DND-41 (cell line): ENCODE results near the gene PTPRN2.

ENCODE experiments used
- ATAC-seq: fragments of 200-7000 bp; cut with Tn5 transposase; 3 replicates; pipeline ENCODE4 v1.9.1; 2021; ENCODE audit warnings: low read depth; ENCODE audit not compliant: insufficient read depth
- DNase-seq: peaks from one replicate; pipeline ENCODE4 v3.0.0-alpha.2; 2020
- H2AFZ ChIP-seq: 2 replicates; pipeline ENCODE4 v1.6.0; 2012; ENCODE audit warnings: low read depth, low read length
- H3K27ac ChIP-seq: 2 replicates; pipeline ENCODE4 v1.5.1; 2012; ENCODE audit warnings: low read length, inconsistent platforms
- H3K27me3 ChIP-seq: fragments of 200-600 bp; sonication (generic); 2 replicates; pipeline ENCODE4 v1.6.0; 2012; ENCODE audit warnings: low read length, mild to moderate bottlenecking, inconsistent platforms; ENCODE audit not compliant: insufficient read depth, poor library complexity
- H3K36me3 ChIP-seq: 2 replicates; pipeline ENCODE4 v1.5.1; 2012; ENCODE audit warnings: low read length, inconsistent platforms; ENCODE audit not compliant: insufficient read depth
- H3K4me1 ChIP-seq: 2 replicates; pipeline ENCODE4 v1.5.1; 2012; ENCODE audit warnings: mild to moderate bottlenecking, low read length; ENCODE audit not compliant: insufficient read depth
- H3K4me2 ChIP-seq: 2 replicates; pipeline ENCODE4 v1.6.0; 2012; ENCODE audit warnings: mild to moderate bottlenecking, moderate library complexity, low read length, inconsistent platforms; ENCODE audit not compliant: insufficient read depth
- H3K4me3 ChIP-seq, 2 experiments: fragments of 200-600 bp in 1 of 2; shearing (Covaris generic) in 1 of 2; 2 replicates each; pipeline ENCODE4 v1.5.1; 2012 to 2016; ENCODE audit warnings: inconsistent platforms in 2 of 2, low read length in 2 of 2, mild to moderate bottlenecking in 2 of 2, low read depth in 1 of 2, moderate library complexity in 1 of 2
- H3K79me2 ChIP-seq: 2 replicates; pipeline ENCODE4 v1.6.0; 2012; ENCODE audit warnings: low read length, inconsistent platforms; ENCODE audit not compliant: insufficient read depth
- H3K9ac ChIP-seq: 2 replicates; pipeline ENCODE4 v1.6.0; 2012; ENCODE audit warnings: low read depth, mild to moderate bottlenecking, inconsistent platforms, low read length, moderate library complexity
- H3K9me3 ChIP-seq: 2 replicates; pipeline ENCODE4 v1.5.1; 2012; ENCODE audit warnings: low read length, moderate library complexity, mild to moderate bottlenecking, inconsistent platforms; ENCODE audit not compliant: insufficient read depth, severe bottlenecking
- H4K20me1 ChIP-seq: 2 replicates; pipeline ENCODE4 v1.6.0; 2012; ENCODE audit warnings: low read length; ENCODE audit not compliant: insufficient read depth
- CTCF ChIP-seq: IDR thresholded peaks from 2 replicates; pipeline ENCODE4 v1.5.1; 2012; ENCODE audit warnings: borderline replicate concordance, low read length, moderate library complexity, mild to moderate bottlenecking; ENCODE audit not compliant: poor library complexity, severe bottlenecking; ENCODE audit errors: extremely low read depth
- EZH2 ChIP-seq: IDR thresholded peaks from 3 replicates; pipeline ENCODE4 v1.6.1; 2012; ENCODE audit warnings: borderline replicate concordance, low read depth, mild to moderate bottlenecking, moderate library complexity, low read length, inconsistent platforms; ENCODE audit not compliant: severe bottlenecking

PTPRN2 gene

DNA sequence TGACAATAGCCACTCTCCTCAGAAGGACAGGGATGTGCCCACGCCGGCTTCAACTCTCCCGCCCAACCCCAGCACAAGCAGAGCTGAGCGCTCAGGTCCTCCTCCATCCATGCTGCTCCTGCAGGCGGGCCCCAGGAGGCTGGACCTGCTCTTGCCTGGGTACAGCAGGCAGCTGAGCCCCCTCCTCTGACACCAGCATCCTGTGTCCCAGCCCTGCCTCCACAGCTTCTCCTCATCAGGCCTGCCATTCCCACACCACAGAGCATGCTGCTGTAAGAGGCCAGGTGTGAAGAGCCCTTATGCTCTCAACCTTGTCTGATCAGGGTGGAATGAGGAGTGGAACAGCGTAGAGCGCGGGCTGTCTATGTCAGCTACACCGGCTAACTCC lies 302.2 kb downstream of the PTPRN2 start:
- H3K27me3 ChIP-seq = no peaks in the 10 kb centered on the region
- TF ChIP-seq EZH2 (no peak), CTCF (no peak)
- no peaks in the 10 kb centered on the region for H4K20me1 ChIP-seq
- no peak for ATAC-seq
- H3K36me3 ChIP-seq = no peaks in the 10 kb centered on the region
- no peak for DNase-seq
- no peak overlapping the region for H3K27ac ChIP-seq
- no peak overlapping the region for H3K9ac ChIP-seq
- no peak overlapping the region for H3K4me2 ChIP-seq
- no peak overlapping the region for H2AFZ ChIP-seq
- no peaks in the 10 kb centered on the region for H3K4me1 ChIP-seq
- H3K4me3 ChIP-seq = no peak overlapping the region
- no peaks in the 10 kb centered on the region for H3K79me2 ChIP-seq
- H3K9me3 ChIP-seq = peaks cover 8% of the 10 kb centered on the region

- Histone ChIP-seq H3K27ac (no peak overlapping the region), H3K27me3 (no peaks in the 10 kb centered on the region), H3K4me3 (no peak overlapping the region), H3K36me3 (no peaks in the 10 kb centered on the region), H3K4me1 (no peaks in the 10 kb centered on the region), H4K20me1 (no peaks in the 10 kb centered on the region), H3K9me3 (peaks cover 7% of the 10 kb centered on the region), H3K79me2 (no peaks in the 10 kb centered on the region), H3K4me2 (no peak overlapping the region), H2AFZ (no peak overlapping the region), H3K9ac (no peak overlapping the region)
- DNase-seq (no peak), ATAC-seq (no peak)
- TF ChIP-seq CTCF (no peak), EZH2 (no peak)
Observed at GRCh38 chr7:158284617-158285382, 302.8 kb downstream of the PTPRN2 start.

DNA sequence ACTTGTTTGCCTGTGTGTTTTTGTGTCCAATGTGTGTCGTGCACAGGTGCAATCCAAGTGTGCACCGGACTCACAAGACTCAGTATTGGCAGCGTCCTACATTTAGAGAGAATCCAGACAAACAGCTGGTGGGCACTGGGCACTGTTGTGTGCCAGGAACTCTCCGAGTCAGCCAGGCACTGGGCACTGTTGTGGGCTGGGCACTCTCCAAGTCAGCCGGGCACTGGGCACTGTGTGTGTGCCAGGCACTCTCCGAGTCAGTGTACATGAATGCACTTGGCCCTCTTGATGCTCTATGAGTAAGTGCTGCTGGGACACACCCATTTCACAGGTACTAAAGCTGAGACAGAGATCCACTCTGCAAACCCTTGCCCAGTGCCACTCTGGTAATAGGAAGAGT lies 303.5 kb downstream of the PTPRN2 start:
- TF ChIP-seq CTCF (no peak), EZH2 (no peak)
- Histone ChIP-seq H3K9me3 (peaks cover 2% of the 10 kb centered on the region), H3K9ac (no peak overlapping the region), H3K4me2 (no peak overlapping the region), H3K27ac (no peak overlapping the region), H2AFZ (no peak overlapping the region), H3K27me3 (no peaks in the 10 kb centered on the region), H3K36me3 (no peaks in the 10 kb centered on the region), H3K79me2 (no peaks in the 10 kb centered on the region), H3K4me3 (no peak overlapping the region), H4K20me1 (no peaks in the 10 kb centered on the region), H3K4me1 (no peaks in the 10 kb centered on the region)
- ATAC-seq = no peak
- no peak for DNase-seq
